GM21576 (cell line): ENCODE results near the gene SPACDR.
"Not testable (repeated sequence)": the region's sequence is repeated elsewhere in the genome, so short reads cannot be mapped to it uniquely, and the experiment has no call there.

Source experiments
- ATAC-seq: cut with Tn5 transposase; IDR thresholded peaks from one replicate; pipeline ENCODE4 v1.9.1; 2021; ENCODE audit warnings: mild to moderate bottlenecking, moderate library complexity; ENCODE audit not compliant: unreplicated experiment

Gene SPACDR

DNA sequence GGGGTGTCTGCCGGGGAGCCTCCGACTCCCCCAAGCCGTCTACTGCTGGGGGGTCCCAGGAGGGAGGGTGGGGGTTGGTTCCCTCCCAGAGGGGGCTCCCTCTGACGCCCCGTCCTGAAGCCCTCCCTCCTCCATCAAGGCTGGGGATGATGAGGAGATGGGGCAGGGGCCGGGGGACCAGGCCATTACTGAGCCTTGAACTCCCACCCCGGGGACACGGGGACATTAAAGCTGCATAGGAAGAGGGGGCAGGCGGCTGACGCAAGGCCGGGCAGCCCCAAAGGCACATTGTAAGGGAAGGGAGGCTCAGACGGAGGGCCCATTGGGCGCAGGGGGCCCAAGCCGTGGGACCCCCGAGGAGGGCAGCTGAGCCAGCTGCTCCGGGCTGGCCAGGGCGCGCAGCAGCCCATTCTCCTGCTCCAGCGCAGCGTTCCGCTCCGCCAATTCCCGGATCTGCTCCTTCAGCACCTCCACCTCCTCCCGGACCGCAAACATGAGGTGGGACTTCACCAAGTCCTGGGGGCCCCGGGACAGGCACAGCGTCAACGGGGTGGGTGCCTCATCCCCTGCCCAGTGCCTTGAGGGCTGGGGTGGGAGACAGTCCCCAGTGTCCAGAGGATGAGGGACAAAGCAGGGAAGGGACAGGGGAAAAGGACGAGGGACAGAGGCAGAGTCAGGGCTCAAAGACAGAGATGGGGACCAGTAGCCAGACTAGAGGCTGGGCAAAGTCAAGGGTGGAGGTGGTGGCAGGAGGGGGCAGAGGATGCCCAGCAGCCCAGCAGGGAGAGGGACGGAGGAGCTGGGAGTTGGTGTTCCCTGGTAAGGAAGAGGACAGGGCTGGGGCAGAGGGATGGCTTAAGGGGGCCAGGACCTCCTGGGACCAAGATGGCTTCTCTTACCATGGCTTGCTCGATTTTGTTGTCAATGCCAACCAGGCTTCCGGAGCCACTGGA lies 2.9 kb upstream of the SPACDR start:
- no peak for ATAC-seq

DNA sequence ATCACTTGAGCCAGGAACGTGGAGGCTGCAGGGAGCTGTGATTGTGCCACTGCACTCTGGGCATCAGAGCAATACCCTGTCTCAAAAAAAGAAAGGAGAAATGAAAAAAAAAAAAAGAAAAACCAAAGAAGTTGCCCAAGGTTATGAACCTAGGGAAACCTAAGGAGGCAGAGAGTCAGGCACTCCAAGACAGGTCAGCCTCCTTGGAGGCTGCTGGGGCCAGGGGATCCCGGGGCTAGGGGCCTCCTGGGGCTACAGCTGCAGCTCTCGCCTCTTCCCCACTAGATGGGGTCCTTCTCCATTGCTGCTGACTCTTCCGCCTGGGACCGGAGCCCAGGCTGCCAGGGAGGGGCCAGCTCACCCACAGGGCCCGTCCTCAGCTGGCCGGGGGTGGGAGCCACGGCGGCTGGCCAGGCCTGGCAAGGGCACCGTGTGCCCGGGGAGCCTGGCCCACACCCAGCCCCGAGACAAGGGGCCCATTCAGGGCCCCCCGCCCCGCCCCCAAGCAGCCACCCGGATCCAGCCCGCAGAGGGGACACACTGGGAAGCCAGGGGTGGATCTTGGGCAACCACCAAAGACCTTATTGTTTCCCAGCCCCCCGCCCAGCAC lies 1.7 kb upstream of the SPACDR start:
- no peak for ATAC-seq

DNA sequence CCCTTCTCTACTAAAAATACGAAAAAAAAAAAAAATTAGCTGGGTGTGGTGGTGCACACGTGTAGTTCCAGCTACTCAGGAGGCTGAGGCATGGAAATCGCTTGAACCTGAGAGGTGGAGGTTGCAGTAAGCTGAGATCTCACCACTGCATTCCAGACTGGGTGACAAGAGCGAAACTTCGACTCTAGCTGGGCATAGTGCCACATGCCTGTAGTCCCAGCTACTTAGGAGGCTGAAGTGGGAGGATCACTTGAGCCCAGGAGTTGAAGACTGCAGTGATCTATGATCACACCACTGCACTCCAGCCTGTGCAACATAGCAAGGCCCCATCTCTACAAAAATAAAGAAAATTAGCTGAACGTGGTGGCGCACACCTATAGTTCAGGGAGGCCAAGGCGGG lies 1.2 kb upstream of the SPACDR start:
- no peak for ATAC-seq

DNA sequence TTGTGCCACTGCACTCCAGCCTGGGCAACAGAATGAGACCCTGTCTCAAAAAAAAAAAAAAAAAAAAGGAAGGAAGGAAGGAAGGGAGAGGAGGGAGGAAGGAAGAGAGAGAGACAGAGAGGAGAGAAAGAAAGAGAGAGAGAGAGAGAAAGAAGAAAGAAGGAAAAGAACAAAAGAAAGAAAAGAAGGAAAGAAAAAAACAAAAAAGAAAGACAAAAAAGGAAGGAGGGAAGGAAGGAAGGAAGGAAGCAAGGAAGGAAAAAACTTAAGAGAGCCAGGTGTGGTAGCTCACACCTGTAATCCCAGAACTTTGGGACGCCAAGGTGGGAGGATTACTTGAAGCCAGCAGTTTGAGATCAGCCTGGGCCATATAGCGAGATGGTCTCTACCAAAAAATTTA lies 731 bp upstream of the SPACDR start:
- no peak for ATAC-seq

GRCh38 chr7:100457033-100457432 lies 7.0 kb downstream of the SPACDR start:
- no peak for ATAC-seq

DNA sequence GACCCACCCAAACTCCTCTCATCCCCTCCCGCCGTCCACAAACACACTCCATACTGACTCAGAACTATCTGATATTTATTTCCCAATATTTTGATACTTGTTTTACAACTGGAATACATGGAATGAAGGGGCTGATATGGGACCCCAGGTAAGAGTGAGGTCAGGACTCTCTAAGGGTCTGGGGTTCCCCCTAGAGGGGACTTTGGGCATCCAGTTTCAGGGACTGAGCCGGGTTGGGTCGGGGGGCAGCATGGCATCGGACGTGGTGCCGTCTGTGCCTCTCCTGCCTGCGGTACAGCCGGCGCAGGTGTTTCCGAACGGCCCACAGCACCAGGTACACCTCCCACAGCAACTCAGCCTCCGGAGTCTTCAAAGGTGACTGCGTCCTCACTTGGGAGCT lies 7.5 kb downstream of the SPACDR start:
- no peak for ATAC-seq

- ATAC-seq: no peak
These were observed 8.9 kb downstream of the SPACDR start for GRCh38 chr7:100455206-100455605.

DNA sequence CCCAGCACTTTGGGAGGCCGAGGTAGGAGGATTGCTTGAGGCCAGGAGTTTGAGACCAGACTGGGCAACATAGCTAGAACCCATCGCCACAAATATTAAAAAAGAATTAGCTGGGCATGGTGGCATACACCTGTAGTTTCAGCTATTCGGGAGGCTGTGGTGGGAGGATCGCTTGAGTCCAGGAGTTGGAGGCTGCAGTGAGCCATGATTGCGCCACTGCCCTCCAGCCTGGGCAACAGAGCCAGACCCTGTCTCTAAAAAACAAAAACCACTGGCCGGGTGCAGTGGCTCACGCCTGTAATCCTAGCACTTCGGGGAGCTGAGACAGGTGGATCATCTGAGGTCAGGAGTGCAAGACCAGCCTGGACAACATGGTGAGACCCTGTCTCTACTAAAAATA lies 10.2 kb downstream of the SPACDR start:
- not testable (repeated sequence) for ATAC-seq

DNA sequence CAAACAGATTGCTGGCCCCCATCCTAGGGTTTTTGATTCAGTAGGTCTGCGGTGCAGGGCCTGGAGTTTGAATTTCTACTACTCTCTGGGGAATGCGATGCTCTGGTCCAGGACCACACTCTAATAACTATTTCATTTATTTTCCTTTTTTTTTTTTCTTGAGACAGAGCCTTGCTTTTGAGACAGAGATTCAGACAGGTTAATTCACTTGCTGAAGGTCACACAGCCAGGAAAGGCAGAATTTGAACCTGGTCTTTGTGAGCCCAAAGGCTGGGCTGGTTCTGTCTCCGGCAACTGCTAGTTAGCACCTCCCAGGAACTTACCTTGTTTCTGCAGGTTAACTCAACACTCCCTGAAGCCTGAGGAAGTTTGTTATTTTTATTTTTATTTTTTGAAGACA lies 11.5 kb downstream of the SPACDR start:
- no peak for ATAC-seq

GRCh38 chr7:100449190-100449795 lies 14.8 kb downstream of the SPACDR start:
- ATAC-seq: no peak

DNA sequence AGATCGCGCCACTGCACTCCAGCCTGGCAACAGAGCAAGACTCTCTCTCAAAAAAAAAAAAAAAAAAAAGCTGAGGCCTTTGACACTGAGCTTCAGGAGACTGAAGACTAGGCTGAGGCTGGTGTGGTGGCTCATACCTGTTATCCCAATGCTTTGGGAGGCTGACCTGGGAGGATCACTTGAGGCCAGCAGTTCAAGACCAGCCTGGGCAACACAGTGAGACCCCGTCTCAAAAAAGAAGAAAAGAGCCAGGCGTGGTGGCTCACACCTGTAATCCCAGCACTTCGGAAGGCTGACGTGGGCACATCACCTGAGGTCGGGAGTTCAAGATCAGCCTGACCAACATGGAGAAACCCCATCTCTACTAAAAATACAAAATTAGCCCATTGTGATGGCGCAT lies 16.7 kb downstream of the SPACDR start:
- not testable (repeated sequence) for ATAC-seq

DNA sequence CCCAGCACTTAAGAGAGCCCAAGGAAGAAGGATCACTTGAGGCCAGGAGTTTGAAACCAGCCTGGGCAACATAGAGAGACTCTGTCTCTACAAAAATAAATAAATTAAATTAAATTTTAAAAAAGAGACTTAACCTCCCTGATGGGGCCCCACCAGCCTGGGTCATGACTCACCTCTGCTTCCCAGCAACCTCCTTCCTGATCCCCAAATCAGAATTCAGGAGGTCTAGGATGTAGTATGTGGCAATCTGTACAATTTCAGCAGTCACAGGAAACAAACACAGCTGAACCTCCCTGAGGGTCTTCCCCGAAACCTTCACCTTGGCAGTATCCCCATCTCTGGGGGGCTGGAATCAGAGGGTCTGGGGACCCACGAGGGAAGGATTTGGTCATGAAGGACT lies 18.0 kb downstream of the SPACDR start:
- no peak for ATAC-seq

GRCh38 chr7:100444311-100445278 lies 19.5 kb downstream of the SPACDR start:
- ATAC-seq: no peak

DNA sequence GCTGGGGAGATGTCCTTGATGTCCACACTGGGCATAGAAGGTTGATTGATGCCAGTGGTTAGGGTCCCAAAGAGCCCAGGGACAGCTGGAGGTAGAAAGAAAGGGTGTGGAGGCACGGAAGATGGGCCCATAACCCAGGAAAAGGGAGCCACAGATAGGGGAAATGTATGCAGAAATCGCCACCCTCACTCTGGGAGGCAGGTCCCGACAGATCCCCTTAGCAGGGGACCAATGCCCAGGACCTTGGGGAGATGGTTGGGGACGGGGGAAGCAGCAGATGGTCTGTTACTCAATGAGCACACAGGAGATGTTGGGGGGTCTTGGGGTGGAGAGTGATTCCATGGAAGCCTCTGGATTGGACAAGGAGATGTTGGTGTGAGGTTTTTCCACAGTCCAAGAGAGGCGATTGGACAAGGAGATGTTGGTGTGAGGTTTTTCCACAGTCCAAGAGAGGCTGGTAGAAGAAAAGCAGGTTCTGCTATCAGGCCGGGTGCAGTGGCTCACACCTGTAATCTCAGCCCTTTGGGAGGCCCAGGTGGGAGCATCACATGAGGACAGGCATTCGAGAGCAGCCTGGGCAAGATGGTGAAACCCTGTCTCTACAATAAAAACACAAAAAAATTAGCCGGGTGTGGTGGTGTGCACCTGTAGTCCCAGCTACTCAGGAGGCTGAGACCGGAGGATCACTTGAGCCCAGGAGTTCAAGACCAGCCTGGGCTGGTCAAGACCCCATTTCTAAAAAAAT lies 20.8 kb downstream of the SPACDR start:
- no peak for ATAC-seq

DNA sequence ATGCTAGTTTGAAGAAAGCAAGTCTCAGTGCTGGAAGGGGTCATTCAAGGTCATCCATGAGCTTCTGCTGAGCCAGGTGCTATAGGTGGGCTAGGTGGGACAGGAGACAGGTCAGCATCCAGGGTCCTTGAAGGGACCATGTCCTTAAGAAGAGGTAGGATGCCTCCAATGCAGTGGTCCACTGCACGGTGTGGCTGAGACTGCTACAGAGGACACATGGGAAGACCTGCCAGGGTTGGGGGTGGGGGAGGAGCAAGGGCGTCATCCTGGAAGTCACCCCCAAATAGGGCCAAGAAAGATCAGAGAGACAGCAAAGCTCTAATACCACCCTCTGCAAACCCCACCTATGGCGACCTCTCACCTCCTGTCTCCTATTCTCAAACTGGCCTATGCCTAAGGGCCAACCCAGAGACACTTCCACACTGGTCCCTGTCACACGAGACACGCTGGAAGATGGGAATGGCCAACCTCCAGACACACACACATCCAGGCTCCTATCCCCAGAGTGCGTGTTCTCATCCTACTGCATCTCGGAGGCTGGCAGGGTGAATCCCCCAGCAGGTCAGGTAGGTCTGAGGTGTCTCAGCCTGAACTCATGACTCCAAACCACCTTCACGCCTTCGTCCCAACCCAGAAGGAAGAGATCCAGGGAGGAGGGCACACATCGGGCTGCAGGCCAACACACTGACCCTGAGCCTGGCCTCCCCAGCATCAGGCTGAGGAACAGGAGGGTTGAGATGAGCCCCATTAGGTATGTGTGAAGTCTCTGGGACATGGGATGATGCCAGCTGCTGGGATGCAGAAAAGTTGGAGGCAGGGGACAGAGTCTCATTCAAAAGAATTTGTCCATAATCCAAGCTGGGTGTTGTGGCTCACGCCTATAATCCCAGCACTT lies 22.2 kb downstream of the SPACDR start:
- no peak for ATAC-seq

- not testable (repeated sequence) for ATAC-seq
These were observed 24.8 kb downstream of the SPACDR start for GRCh38 chr7:100439244-100439643.

GRCh38 chr7:100438731-100439130 lies 25.3 kb downstream of the SPACDR start:
- not testable (repeated sequence) for ATAC-seq

GRCh38 chr7:100438172-100438571 lies 25.9 kb downstream of the SPACDR start:
- ATAC-seq: no peak
